ENCODE measurements around the gene ELF4.
A peak's percentile ranks its signal among the peaks of the same experiment; 100 is the strongest.

Gene ELF4

DNA sequence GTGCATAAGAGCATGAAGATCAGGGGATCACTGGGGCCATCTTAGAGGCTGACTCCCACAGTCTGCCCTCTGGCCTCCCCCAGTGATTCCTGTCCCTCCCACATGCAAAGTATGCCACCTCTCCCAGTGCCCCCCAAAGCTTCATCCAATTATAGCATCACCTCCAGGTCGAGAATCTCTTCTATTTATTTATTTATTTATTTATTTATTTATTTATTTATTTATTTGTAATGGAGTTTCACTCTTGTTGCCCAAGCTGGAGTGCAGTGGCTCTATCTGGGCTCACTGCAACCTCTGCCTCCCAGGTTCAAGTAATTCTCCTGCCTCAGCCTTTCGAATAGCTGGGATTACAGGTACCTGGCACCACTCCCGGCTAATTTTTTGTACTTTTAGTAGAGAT, 77.7 kb downstream of the ELF4 start:
- no peak for DNase-seq

DNA sequence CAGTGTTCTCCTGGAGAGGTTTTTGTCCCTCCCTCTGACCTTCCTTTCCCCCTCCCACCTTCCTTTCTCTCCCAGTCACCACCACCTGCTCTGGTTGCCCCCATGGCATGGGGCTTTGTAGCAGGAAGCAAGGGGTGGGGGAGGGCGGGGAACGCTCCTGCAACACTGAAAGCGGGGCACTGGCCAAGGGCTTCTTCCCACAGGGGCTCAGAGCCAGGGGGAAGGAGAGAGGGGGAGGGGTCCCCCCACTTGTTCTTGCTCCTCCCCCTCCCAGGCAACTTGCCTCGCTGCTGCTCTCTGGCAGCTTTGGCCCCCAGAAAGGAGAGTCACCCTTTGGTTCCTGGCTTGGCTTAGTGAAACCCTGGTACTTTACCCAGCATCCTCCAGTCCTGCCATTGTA, 79.5 kb downstream of the ELF4 start:
- no peak for DNase-seq

DNA sequence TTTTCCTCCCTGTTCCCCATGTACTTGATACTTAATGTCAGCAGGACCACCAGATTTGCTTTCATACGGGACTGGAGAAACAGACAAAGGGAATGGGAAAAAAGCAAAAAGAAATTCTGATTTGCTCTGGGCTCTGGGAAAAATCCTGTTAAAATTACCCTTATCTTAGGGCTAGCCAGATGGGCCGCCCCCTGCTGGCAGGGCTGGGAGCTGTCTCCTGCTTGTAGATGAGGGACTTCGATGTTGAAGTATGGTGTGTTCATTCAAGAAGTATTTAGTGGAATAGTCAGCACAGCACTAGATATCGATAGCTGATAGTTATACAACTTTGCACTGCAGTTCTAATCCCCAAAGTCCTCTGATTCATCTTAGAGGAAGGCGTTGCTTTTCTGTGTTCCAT, 82.1 kb downstream of the ELF4 start:
- DNase-seq, result peak; percentile 24

DNA sequence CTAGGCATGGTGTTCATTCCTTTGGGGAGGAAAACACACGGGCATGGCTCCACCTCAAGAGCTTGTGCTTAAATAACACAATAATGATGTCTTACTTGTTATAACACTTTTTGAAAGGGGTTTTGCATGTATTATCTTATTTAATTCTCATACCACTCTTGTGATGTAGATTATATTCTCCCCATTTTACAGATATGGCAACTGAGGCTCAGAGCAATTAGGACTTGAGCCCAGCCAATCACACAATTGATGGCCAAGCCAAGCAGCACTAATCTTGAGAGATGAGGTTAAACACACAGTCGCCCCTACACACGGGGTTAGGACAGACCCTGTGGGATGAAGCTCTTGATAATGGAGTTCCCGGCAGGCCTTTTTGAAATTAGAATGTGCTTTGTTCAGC, 82.7 kb downstream of the ELF4 start:
- DNase-seq, result no peak

DNA sequence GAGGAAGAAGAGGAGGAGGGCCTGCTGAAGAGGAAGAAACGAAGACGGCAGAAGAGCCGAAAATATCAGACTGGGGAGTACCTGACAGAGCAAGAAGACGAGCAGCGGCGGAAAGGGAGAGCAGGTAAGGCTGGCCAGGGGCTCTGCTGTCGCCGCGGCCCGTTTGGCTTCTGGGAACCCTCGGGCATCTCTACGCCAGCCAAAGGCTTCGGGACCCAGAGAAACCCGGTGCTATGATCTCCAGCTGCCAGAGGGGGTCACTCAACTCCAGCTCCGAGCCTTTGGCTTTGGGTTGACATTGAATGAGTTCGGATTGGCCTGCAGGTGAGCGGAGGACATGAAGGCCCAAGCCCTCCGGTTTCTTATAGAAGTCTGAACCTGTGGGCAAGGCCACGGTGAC, 85.0 kb downstream of the ELF4 start:
- no peak for DNase-seq

DNA sequence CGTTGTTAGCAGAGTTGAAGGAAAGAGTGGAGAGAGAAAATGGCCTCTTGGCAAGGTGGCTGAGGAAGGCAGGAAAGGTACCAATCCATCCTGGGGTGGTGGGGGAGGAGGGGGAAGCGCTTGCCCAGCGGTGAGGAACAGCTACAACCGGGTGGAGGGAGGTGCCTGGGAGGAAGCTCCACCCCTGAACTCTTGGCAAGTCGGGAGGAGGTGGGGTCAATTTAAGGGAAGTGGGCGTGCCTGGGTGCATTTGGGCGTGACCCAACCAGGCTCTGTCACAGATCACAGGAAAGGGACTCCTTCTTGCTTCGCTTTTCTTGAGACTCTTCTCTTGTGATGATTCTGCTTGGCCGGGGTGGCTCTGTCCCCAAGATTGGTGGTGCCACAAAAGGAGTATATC, 86.2 kb downstream of the ELF4 start:
- peak; percentile 68 for DNase-seq

- no peak for DNase-seq
These were observed 89.5 kb downstream of the ELF4 start for GRCh38 chrX:130020661-130021324.

DNA sequence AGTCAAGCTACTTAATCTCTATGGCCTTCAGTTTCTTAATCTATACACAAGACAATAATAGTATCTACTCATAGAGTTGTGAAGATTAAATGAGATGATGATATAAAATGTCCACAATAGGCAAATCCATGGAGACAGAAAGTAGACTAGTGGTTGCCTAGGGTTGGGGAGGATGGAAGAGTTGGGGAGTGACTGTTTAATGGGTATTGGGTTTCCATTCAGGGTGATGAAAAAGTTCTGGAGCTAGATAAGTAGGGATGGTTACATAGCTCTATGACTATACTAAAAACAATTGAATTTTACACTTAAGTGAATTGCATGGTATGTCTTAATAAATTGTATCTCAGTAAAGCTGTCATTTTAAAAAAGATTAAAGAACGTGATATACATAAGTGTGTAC, 92.2 kb downstream of the ELF4 start:
- no peak for DNase-seq

GRCh38 chrX:130015181-130015580, 95.1 kb downstream of the ELF4 start:
- DNase-seq, result no peak
